ENCODE data around the gene LDAH.

The LDAH gene

GRCh38 chr2:20822535-20823490 is at the start of gene LDAH:
Gene LDAH (minus strand): TSS chr2:20823101. CDS start chr2:20801463, 21,638 bp downstream.
- in situ Hi-C loops (cut with MboI; ENCODE audit: low sequenced_read_pairs), result no loop called here

- in situ Hi-C loops (cut with MboI; ENCODE audit: low sequenced_read_pairs), result no loop called here
Observed at GRCh38 chr2:20868377-20868776, 45.5 kb upstream of the LDAH start.

GRCh38 chr2:20862850-20863249 is 39.9 kb upstream of the LDAH start:
- in situ Hi-C loops (cut with MboI; ENCODE audit: low sequenced_read_pairs), result no loop called here

GRCh38 chr2:20855456-20855855 is 32.6 kb upstream of the LDAH start:
- in situ Hi-C loops (cut with MboI; ENCODE audit: low sequenced_read_pairs), result no loop called here

- in situ Hi-C loops (cut with MboI; ENCODE audit: low sequenced_read_pairs), result no loop called here
Observed at GRCh38 chr2:20852670-20853069, 29.8 kb upstream of the LDAH start.

- in situ Hi-C loops (cut with MboI; ENCODE audit: low sequenced_read_pairs), result no loop called here
Observed at GRCh38 chr2:20852139-20852538, 29.2 kb upstream of the LDAH start.

- in situ Hi-C loops (cut with MboI; ENCODE audit: low sequenced_read_pairs), result no loop called here
Observed at GRCh38 chr2:20844246-20844645, 21.3 kb upstream of the LDAH start.

- in situ Hi-C loops (cut with MboI; ENCODE audit: low sequenced_read_pairs), result no loop called here
Observed at GRCh38 chr2:20839052-20839451, 16.2 kb upstream of the LDAH start.

GRCh38 chr2:20838016-20838415 is 15.1 kb upstream of the LDAH start:
- in situ Hi-C loops (cut with MboI; ENCODE audit: low sequenced_read_pairs), result no loop called here

- in situ Hi-C loops (cut with MboI; ENCODE audit: low sequenced_read_pairs), result no loop called here
Observed at GRCh38 chr2:20836521-20836920, 13.6 kb upstream of the LDAH start.

- in situ Hi-C loops (cut with MboI; ENCODE audit: low sequenced_read_pairs), result no loop called here
Observed at GRCh38 chr2:20834331-20834730, 11.4 kb upstream of the LDAH start.

- in situ Hi-C loops (cut with MboI; ENCODE audit: low sequenced_read_pairs), result no loop called here
Observed at GRCh38 chr2:20832606-20833005, 9.7 kb upstream of the LDAH start.

- in situ Hi-C loops (cut with MboI; ENCODE audit: low sequenced_read_pairs), result no loop called here
Observed at GRCh38 chr2:20829861-20830260, 7.0 kb upstream of the LDAH start.

GRCh38 chr2:20823917-20824316 is 1.0 kb upstream of the LDAH start:
- in situ Hi-C loops (cut with MboI; ENCODE audit: low sequenced_read_pairs), result no loop called here

GRCh38 chr2:20818820-20819219 is 4.1 kb downstream of the LDAH start:
- in situ Hi-C loops (cut with MboI; ENCODE audit: low sequenced_read_pairs), result no loop called here

- in situ Hi-C loops (cut with MboI; ENCODE audit: low sequenced_read_pairs), result no loop called here
Observed at GRCh38 chr2:20815216-20815615, 7.7 kb downstream of the LDAH start.

- in situ Hi-C loops (cut with MboI; ENCODE audit: low sequenced_read_pairs), result no loop called here
Observed at GRCh38 chr2:20812779-20813178, 10.1 kb downstream of the LDAH start.

- in situ Hi-C loops (cut with MboI; ENCODE audit: low sequenced_read_pairs), result no loop called here
Observed at GRCh38 chr2:20806286-20806685, 16.6 kb downstream of the LDAH start.

GRCh38 chr2:20803974-20804373 is 18.9 kb downstream of the LDAH start:
- in situ Hi-C loops (cut with MboI; ENCODE audit: low sequenced_read_pairs), result no loop called here

GRCh38 chr2:20803226-20803682 is 19.6 kb downstream of the LDAH start:
- in situ Hi-C loops (cut with MboI; ENCODE audit: low sequenced_read_pairs), result no loop called here

GRCh38 chr2:20797096-20797495 is 25.8 kb downstream of the LDAH start:
- in situ Hi-C loops (cut with MboI; ENCODE audit: low sequenced_read_pairs), result no loop called here

- in situ Hi-C loops (cut with MboI; ENCODE audit: low sequenced_read_pairs), result no loop called here
Observed at GRCh38 chr2:20796374-20796791, 26.5 kb downstream of the LDAH start.
